AG04449 (cell line): ENCODE measurements around the gene LMNA.
"Not testable (repeated sequence)": the region's sequence is repeated elsewhere in the genome, so short reads cannot be mapped to it uniquely, and the experiment has no call there.

ENCODE experiments used
- CTCF ChIA-PET: fragments of 350-600 bp; formaldehyde crosslinking; extraction: SDS; loops from one replicate; lab custom pipeline; 2021; ENCODE audit warnings: antibody characterized with exemption; lab: Yijun Ruan, JAX
- POLR2A ChIA-PET: fragments of 400-600, 350-600 bp; formaldehyde crosslinking; extraction: SDS; loops from one replicate; lab custom pipeline; 2020; ENCODE audit warnings: antibody characterized with exemption, inconsistent platforms; lab: Yijun Ruan, JAX
- DNase-seq: peaks from one replicate; pipeline ENCODE4 v3.0.0-alpha.2; 2010; ENCODE audit warnings: low read depth, low spot score
- H3K4me3 ChIP-seq: 2 replicates; pipeline ENCODE4 v1.5.1; 2011; ENCODE audit warnings: low read depth, mild to moderate bottlenecking, control low read depth, low read length
- CTCF ChIP-seq: IDR thresholded peaks from one replicate; pipeline ENCODE4 v1.5.1; 2011; ENCODE audit warnings: mild to moderate bottlenecking, moderate library complexity, low read length, control low read depth, inconsistent platforms; ENCODE audit not compliant: insufficient read depth; ENCODE audit errors: missing control alignments

The LMNA gene

DNA sequence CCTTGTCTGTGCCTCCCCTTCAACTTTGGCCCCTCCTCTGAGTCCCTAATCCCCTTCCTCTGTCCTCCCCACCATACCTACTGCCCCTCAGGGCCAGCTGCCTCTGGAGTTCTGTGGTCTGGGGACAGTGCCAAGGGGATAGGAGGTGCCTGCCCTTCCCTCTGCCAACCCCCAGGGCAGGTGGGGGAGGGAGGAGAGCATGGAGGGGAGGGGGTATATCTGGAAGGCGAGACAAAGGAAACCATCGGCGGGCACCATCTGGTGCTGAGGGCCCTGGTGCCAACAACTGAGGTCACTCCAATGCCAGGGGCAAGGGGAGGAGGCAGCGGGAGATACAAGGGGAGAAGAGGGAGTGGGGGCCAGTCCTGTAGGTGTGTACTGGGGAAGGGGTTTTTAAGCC, 44.0 kb upstream of the LMNA start:
- TF ChIP-seq CTCF, result no peak
- ChIA-PET POLR2A (no interaction called here), CTCF (no interaction called here)
- no peak overlapping the region for H3K4me3 ChIP-seq
- no peak for DNase-seq

DNA sequence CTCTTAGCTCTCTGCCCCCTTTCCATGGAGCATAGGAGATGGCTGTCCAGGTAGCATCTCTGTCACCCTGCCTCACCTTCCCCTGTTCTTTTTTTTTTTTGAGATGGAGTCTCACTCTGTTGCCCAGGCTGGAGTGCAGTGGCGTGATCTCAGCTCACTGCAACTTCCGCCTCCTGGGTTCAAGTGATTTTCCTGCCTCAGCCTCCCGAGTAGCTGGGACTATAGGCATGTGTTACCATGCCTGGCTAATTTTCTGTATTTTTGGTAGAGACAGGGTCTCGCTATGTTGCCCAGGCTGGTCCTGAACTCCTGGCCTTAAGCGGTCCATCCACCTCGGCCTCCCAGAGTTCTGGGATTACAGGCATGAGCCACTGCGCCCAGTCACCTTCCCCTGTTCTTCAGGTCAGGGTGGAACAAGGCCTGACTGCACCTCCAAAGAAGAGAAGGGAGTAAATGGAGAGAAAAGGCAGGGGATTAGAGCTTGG, 43.1 kb upstream of the LMNA start:
- CTCF ChIA-PET, POLR2A ChIA-PET, DNase-seq, H3K4me3 ChIP-seq: not testable (repeated sequence)

DNA sequence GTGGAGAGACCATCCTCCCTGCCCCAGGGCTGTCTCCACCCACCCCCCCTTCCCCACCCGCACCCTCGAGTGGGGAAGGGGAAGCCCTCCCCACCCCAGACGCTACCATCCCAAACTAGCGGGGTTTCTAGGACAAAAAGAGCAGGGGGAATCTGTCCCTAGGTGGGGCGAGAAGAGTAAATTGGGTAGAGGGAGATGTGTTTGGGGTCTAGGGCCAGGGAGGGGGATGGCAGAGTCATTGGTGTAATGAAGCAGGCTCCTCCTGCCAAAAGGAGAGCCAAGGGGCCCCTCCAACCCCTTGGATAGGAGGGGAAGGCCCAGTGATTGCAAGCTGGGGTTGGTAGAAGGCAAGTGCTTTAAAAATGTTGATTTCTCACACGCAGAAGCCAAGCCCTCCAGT, 42.3 kb upstream of the LMNA start:
- POLR2A ChIA-PET, result no interaction called here
- DNase-seq, result no peak
- CTCF ChIA-PET, result interaction anchor here (1.9 to 4.3 kb wide), 2 partner anchors 9 to 24 kb away, joined by 8 to 20 read pairs; no protein-coding TSS in a partner anchor
- TF ChIP-seq CTCF, result no peak
- H3K4me3 ChIP-seq, result no peak overlapping the region

DNA sequence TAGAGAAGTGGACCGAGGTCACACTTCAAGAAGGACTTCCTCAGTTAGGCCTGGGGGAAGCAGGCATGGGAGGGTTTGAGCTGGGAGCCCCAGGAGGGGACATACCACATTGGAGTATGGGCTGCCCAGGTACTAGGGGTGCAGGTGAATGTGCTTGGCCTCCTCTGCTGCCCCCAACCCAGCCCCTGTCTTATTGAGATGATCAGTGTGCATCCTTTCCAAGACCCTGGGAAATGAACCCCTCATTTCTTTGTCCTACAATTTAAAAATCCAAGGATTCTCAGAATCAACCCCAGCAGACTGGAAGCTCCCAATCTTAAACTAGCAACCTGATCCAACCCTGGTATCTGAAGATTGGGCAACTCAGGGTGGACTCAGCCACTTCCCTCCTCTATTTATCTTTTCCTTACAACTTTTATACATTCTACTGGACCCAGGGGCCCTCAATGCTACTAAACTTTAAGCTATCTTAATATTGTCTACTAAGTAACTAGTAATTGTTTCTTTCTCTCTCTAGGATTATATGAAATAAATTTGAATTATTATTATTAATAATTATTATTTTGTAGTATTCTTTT, 41.3 kb upstream of the LMNA start:
- no peak for DNase-seq
- POLR2A ChIA-PET, result interaction anchor here (0.6 kb wide), 1 partner anchor 221 kb away, joined by 3 read pairs; no protein-coding TSS in a partner anchor
- TF ChIP-seq CTCF, result no peak
- CTCF ChIA-PET, result interaction anchor here (0.7 to 4.3 kb wide), 7 partner anchors 8 to 83 kb away, joined by 3 to 20 read pairs (median 3); no protein-coding TSS in a partner anchor
- no peak overlapping the region for H3K4me3 ChIP-seq

GRCh38 chr1:156073740-156074139, 40.8 kb upstream of the LMNA start:
- no peak for TF ChIP-seq CTCF
- no peak for DNase-seq
- POLR2A ChIA-PET, result no interaction called here
- CTCF ChIA-PET, result interaction anchor here (0.7 to 4.3 kb wide), 6 partner anchors 9 to 84 kb away, joined by 3 to 20 read pairs (median 4); no protein-coding TSS in a partner anchor
- H3K4me3 ChIP-seq, result no peak overlapping the region

- CTCF ChIA-PET, result interaction anchor here (0.8 to 4.3 kb wide), 6 partner anchors 8 to 136 kb away, joined by 4 to 24 read pairs (median 8); partner anchors contain the start of gene LAMTOR2
- DNase-seq, result no peak
- H3K4me3 ChIP-seq, result no peak overlapping the region
- POLR2A ChIA-PET, result no interaction called here
- no peak for TF ChIP-seq CTCF
Observed at GRCh38 chr1:156074661-156075060, 39.9 kb upstream of the LMNA start.
